ENCODE results near the gene PTPRE. TPM values are rescaled to one million over a fixed set of nuclear protein-coding genes. Genes with fewer than 3 reads are reported as not detected.

The PTPRE gene
- total RNA-seq, 1 donor from 2014 or later = 0.21 TPM

DNA sequence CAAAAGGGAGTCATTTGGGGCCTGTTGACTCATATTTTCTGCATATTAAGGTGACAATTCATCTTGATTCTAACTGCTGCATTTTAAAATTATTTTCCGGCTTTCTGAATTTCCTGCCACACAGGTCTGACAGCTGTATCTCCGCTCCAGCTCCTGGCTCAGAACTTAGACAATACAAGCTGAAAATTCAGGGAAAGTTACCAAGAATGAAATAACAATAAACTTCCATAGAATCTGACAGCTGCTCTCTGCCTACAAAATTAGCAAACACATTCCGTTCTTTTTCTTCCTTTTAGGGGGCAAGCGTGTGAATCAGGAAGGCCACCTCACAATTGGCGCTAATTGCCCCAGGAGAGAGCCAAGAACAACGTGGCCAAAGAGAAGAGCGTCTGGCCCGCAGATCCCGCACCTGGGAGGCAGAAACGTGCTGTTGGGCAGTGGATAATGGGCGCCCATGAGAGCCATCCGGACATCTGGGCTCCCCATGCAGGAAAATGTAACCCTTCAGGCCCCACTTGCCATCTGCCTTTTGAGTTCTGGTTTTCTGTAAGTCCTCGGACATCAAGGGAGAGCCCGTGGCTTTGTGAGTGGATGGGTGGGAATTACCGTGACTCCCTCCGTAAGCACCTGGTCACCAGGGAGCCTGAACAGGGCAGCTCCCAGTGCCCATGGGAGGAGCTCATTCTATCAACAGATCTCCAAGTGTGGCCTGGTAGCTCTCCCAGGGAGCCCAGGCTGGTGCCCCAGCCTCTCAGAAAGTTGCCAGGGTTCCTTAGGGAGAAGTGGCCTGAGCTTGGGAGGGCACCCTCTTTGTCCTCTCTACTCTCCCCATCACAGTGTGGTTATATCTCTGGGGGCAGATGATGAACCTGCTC lies 19.1 kb upstream of the PTPRE start:
- no peaks in the 10 kb centered on the region for H3K79me2 ChIP-seq (ENCODE audit: low read depth)
- no peak overlapping the region for H3K27ac ChIP-seq
- H3K9me3 Mint-ChIP-seq = no peaks in the 10 kb centered on the region
- no peaks in the 10 kb centered on the region for H3K4me1 ChIP-seq
- H3K36me3 ChIP-seq = no peaks in the 10 kb centered on the region
- H3K4me3 ChIP-seq = no peak overlapping the region
- H3K27me3 Mint-ChIP-seq (ENCODE audit: insufficient read depth, low read depth) = peaks cover 4% of the 10 kb centered on the region
- no peaks in the 10 kb centered on the region for H3K27me3 ChIP-seq
- H3K4me2 ChIP-seq = no peak overlapping the region
- no peaks in the 10 kb centered on the region for H3F3A ChIP-seq (ENCODE audit: low read depth)
- H3K36me3 Mint-ChIP-seq = no peaks in the 10 kb centered on the region
- no peak for DNase-seq (ENCODE audit: low spot score)
- no peaks in the 10 kb centered on the region for H3K9me3 ChIP-seq (ENCODE audit: low read depth)
- no peak overlapping the region for H2AFZ ChIP-seq (replicated peaks)
- H3K27ac Mint-ChIP-seq = no peak overlapping the region
- H3K4me1 Mint-ChIP-seq = peaks cover 4% of the 10 kb centered on the region
- no peaks in the 10 kb centered on the region for H4K20me1 ChIP-seq (ENCODE audit: low read depth)
- no peak for TF ChIP-seq EZH2phosphoT487 (IDR thresholded peaks at IDR 0.05)
- no peak for TF ChIP-seq CTCF (IDR thresholded peaks at IDR 0.05)
- no peak overlapping the region for H3K9ac ChIP-seq
- no peak overlapping the region for H3K4me3 Mint-ChIP-seq

GRCh38 chr10:127888521-127889312 lies 18.2 kb upstream of the PTPRE start:
- Histone ChIP-seq H3K36me3 (no peaks in the 10 kb centered on the region), H3K79me2 (ENCODE audit: low read depth) (no peaks in the 10 kb centered on the region), H3K4me3 (no peak overlapping the region), H2AFZ (replicated peaks) (no peak overlapping the region), H3K9ac (no peak overlapping the region), H4K20me1 (ENCODE audit: low read depth) (no peaks in the 10 kb centered on the region), H3K9me3 (ENCODE audit: low read depth) (no peaks in the 10 kb centered on the region), H3K27me3 (no peaks in the 10 kb centered on the region), H3K4me2 (no peak overlapping the region), H3K27ac (no peak overlapping the region), H3K4me1 (no peaks in the 10 kb centered on the region), H3F3A (ENCODE audit: low read depth) (no peaks in the 10 kb centered on the region)
- no peak overlapping the region for H3K27ac Mint-ChIP-seq
- no peak for DNase-seq (ENCODE audit: low spot score)
- peaks cover 4% of the 10 kb centered on the region for H3K27me3 Mint-ChIP-seq (ENCODE audit: insufficient read depth, low read depth)
- TF ChIP-seq EZH2phosphoT487 (IDR thresholded peaks at IDR 0.05) (no peak), EZH2 (IDR thresholded peaks at IDR 0.05) (no peak), CTCF (IDR thresholded peaks at IDR 0.05) (no peak)
- H3K4me1 Mint-ChIP-seq = peaks cover 4% of the 10 kb centered on the region
- no peaks in the 10 kb centered on the region for H3K36me3 Mint-ChIP-seq
- no peaks in the 10 kb centered on the region for H3K9me3 Mint-ChIP-seq
- no peak overlapping the region for H3K4me3 Mint-ChIP-seq

DNA sequence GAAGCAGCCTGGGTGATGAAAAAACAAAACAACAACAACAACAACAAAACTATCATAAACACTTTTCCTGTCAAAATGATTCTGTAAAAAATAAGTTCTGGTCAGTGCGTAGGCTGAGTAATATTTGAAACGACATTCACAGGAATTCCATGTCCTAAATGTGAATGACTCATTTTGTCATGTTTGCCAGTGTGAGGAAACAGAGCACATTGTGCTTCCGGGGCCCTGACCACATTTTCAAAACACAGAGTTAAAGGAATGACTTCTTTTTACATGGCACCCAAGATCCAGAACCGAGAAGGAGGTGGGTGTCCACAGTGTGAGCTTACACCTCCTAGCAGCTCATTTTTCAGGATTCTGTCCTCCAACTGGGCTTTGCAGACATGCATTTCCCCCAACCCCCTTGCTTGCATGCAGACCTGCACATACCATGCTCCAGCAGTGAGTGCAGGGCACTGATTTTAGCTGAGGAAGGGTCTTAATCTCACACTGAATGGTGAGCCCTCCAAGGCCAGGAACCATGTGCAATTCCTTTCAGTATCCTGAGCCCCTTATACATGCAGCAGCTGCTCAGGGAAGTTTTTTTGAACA lies 17.2 kb upstream of the PTPRE start:
- no peak overlapping the region for H2AFZ ChIP-seq (replicated peaks)
- Mint-ChIP-seq H3K4me1 (peaks cover 4% of the 10 kb centered on the region), H3K4me3 (no peak overlapping the region), H3K9me3 (no peaks in the 10 kb centered on the region), H3K27me3 (ENCODE audit: insufficient read depth, low read depth) (peaks cover 4% of the 10 kb centered on the region), H3K36me3 (no peaks in the 10 kb centered on the region), H3K27ac (no peak overlapping the region)
- no peak for DNase-seq (ENCODE audit: low spot score)
- no peaks in the 10 kb centered on the region for H3K36me3 ChIP-seq
- H3K4me2 ChIP-seq = no peak overlapping the region
- H3K9ac ChIP-seq = no peak overlapping the region
- H3K9me3 ChIP-seq (ENCODE audit: low read depth) = no peaks in the 10 kb centered on the region
- no peaks in the 10 kb centered on the region for H3K4me1 ChIP-seq
- TF ChIP-seq CTCF (IDR thresholded peaks at IDR 0.05) (no peak), EZH2 (IDR thresholded peaks at IDR 0.05) (no peak), EZH2phosphoT487 (IDR thresholded peaks at IDR 0.05) (no peak)
- no peaks in the 10 kb centered on the region for H3K79me2 ChIP-seq (ENCODE audit: low read depth)
- H3F3A ChIP-seq (ENCODE audit: low read depth) = no peaks in the 10 kb centered on the region
- H3K27ac ChIP-seq = no peak overlapping the region
- H3K4me3 ChIP-seq = no peak overlapping the region
- no peaks in the 10 kb centered on the region for H4K20me1 ChIP-seq (ENCODE audit: low read depth)
- H3K27me3 ChIP-seq = no peaks in the 10 kb centered on the region

All from neural progenitor cell (in vitro differentiated cells).